Keratinocyte (primary cell): ENCODE measurements around the gene TARS3. TPM values are rescaled to one million over a fixed set of nuclear protein-coding genes. Genes with fewer than 3 reads are reported as not detected.

ENCODE experiments used
- DNase-seq: peaks from one replicate; pipeline ENCODE4 v3.0.0-alpha.2; 2011; ENCODE audit warnings: low read depth, missing footprints, low spot score
- FAIRE-seq: peaks from 2 replicates; lab custom pipeline; 2011; peaks lifted over from hg19 to GRCh38; lab: Jason Lieb, UNC
- H2AFZ ChIP-seq: 2 replicates; pipeline ENCODE4 v1.6.0; 2012; ENCODE audit warnings: low read length, control low read depth, inconsistent platforms; ENCODE audit not compliant: control insufficient read depth
- H3K27ac ChIP-seq: 2 replicates; pipeline ENCODE4 v1.5.1; 2011; ENCODE audit warnings: low read length; ENCODE audit not compliant: control insufficient read depth, insufficient read depth
- H3K27me3 ChIP-seq: 3 replicates; pipeline ENCODE4 v1.6.0; 2011; ENCODE audit warnings: low read length; ENCODE audit not compliant: control insufficient read depth, insufficient read depth; ENCODE audit errors: extremely low read depth
- H3K36me3 ChIP-seq, 2 experiments: 2 replicates in 1 of 2; 3 replicates in 1 of 2; pipeline ENCODE4 v1.5.1; 2011; ENCODE audit warnings: low read length in 2 of 2, mild to moderate bottlenecking in 1 of 2; ENCODE audit not compliant: control insufficient read depth in 2 of 2, insufficient read depth in 2 of 2; ENCODE audit errors: extremely low read depth in 1 of 2
- H3K4me1 ChIP-seq: 3 replicates; pipeline ENCODE4 v1.5.1; 2011; ENCODE audit warnings: low read length; ENCODE audit not compliant: control insufficient read depth, insufficient read depth; ENCODE audit errors: extremely low read depth
- H3K4me2 ChIP-seq: 3 replicates; pipeline ENCODE4 v1.6.0; 2011; ENCODE audit warnings: low read depth, low read length; ENCODE audit not compliant: control insufficient read depth, insufficient read depth; ENCODE audit errors: extremely low read depth
- H3K4me3 ChIP-seq, 3 experiments: fragments of 200-600 bp in 1 of 3; sonication (generic) in 1 of 3; 2 replicates in 2 of 3; 3 replicates in 1 of 3; pipeline ENCODE4 v1.5.1; 2011 to 2016; ENCODE audit warnings: low read length in 3 of 3, mild to moderate bottlenecking in 3 of 3, control low read depth in 2 of 3, inconsistent platforms in 1 of 3, low read depth in 1 of 3, mixed read lengths in 1 of 3, mixed run types in 1 of 3, moderate library complexity in 1 of 3; ENCODE audit not compliant: control insufficient read depth in 2 of 3, insufficient read depth in 2 of 3; ENCODE audit errors: extremely low read depth in 1 of 3
- H3K79me2 ChIP-seq: 2 replicates; pipeline ENCODE4 v1.6.0; 2012; ENCODE audit warnings: low read length; ENCODE audit not compliant: control insufficient read depth, insufficient read depth
- H3K9ac ChIP-seq: 3 replicates; pipeline ENCODE4 v1.6.0; 2011; ENCODE audit warnings: low read length; ENCODE audit not compliant: control insufficient read depth, insufficient read depth; ENCODE audit errors: extremely low read depth
- H3K9me1 ChIP-seq: 3 replicates; pipeline ENCODE4 v1.6.0; 2011; ENCODE audit warnings: low read length; ENCODE audit not compliant: control insufficient read depth, insufficient read depth; ENCODE audit errors: extremely low read depth
- H3K9me3 ChIP-seq: 2 replicates; pipeline ENCODE4 v1.5.1; 2012; ENCODE audit warnings: low read depth, low read length; ENCODE audit not compliant: control insufficient read depth
- H4K20me1 ChIP-seq: 3 replicates; pipeline ENCODE4 v1.6.0; 2011; ENCODE audit warnings: low read length; ENCODE audit not compliant: control insufficient read depth, insufficient read depth; ENCODE audit errors: extremely low read depth
- CTCF ChIP-seq, 3 experiments: IDR thresholded peaks in 1 of 3; conservative IDR thresholded peaks in 1 of 3; optimal IDR thresholded peaks in 1 of 3; 2 replicates in 2 of 3; 3 replicates in 1 of 3; pipeline versions ENCODE3 to v1.5.1; 2011; ENCODE audit warnings: low read length in 3 of 3, mild to moderate bottlenecking in 3 of 3, moderate library complexity in 2 of 3, control low read depth in 1 of 3, inconsistent platforms in 1 of 3; ENCODE audit not compliant: insufficient read depth in 2 of 3; ENCODE audit errors: extremely low read depth in 1 of 3
- EZH2 ChIP-seq: IDR thresholded peaks from one replicate; pipeline ENCODE4 v1.6.1; 2012; ENCODE audit warnings: inconsistent platforms, mild to moderate bottlenecking, low read length, moderate library complexity
- dilution Hi-C: fragments of 300-500 bp; cut with MboI; formaldehyde crosslinking; loops from one replicate; pipeline ENCODE4 v1.7.0; 2020; ENCODE audit warnings: low sequenced_read_pairs; ENCODE audit not compliant: extremely low pct_ligation_motif_present
- polyA plus RNA-seq, 5 experiments: library from polyadenylated mRNA; depleted of rRNA in 3 of 5; stranded (reverse) in 3 of 5; stranded (forward) in 1 of 5; unstranded in 1 of 5; fragments of >200 nt; gene quantifications; 1 replicate in 1 of 5; 2 replicates in 3 of 5; 3 replicates in 1 of 5; pipeline versions ENCODE4 v1.2.1 to v1.2.3, GENCODE V29; 2011 to 2012; ENCODE audit warnings: missing spikeins in 2 of 5, low read depth in 1 of 5, low replicate concordance in 1 of 5

TARS3 gene
- polyA plus RNA-seq, 1 donor (not counting 4 experiments of a cell fraction or from before 2014, with no cell fraction given) = 3.9 TPM

GRCh38 chr15:101609742-101610610 is 114.3 kb downstream of the TARS3 start:
- H3K4me1 ChIP-seq = peaks cover 4% of the 10 kb centered on the region
- no peak overlapping the region for H3K9ac ChIP-seq
- dilution Hi-C loops = no loop called here
- no peaks in the 10 kb centered on the region for H3K79me2 ChIP-seq
- H3K9me3 ChIP-seq = no peaks in the 10 kb centered on the region
- no peak overlapping the region for H3K27ac ChIP-seq
- no peaks in the 10 kb centered on the region for H3K9me1 ChIP-seq
- peaks cover 29% of the 10 kb centered on the region for H3K27me3 ChIP-seq
- DNase-seq (no peak), FAIRE-seq (no peak)
- no peaks in the 10 kb centered on the region for H4K20me1 ChIP-seq
- no peak for TF ChIP-seq EZH2
- TF ChIP-seq CTCF (optimal IDR thresholded peaks at IDR 0.05 in 1 of 3, IDR thresholded peaks at IDR 0.05 in 1 of 3, conservative IDR thresholded peaks at IDR 0.05 in 1 of 3; ENCODE audit: extremely low read depth in 1 of 3, insufficient read depth in 2 of 3, low read length in 3 of 3) = no peak
- H3K4me3 ChIP-seq = no peak overlapping the region
- no peaks in the 10 kb centered on the region for H3K36me3 ChIP-seq
- H2AFZ ChIP-seq = no peak overlapping the region
- H3K4me2 ChIP-seq = no peak overlapping the region

- Histone ChIP-seq H3K9me3 (no peaks in the 10 kb centered on the region), H3K79me2 (no peaks in the 10 kb centered on the region), H3K36me3 (no peaks in the 10 kb centered on the region), H3K9me1 (no peaks in the 10 kb centered on the region), H2AFZ (no peak overlapping the region), H3K9ac (no peak overlapping the region), H3K4me1 (no peaks in the 10 kb centered on the region), H3K27ac (no peak overlapping the region), H3K4me3 (no peak overlapping the region), H4K20me1 (no peaks in the 10 kb centered on the region), H3K4me2 (no peak overlapping the region), H3K27me3 (peaks cover 14% of the 10 kb centered on the region)
- no peak for DNase-seq
- dilution Hi-C loops = no loop called here
- TF ChIP-seq EZH2 (no peak), CTCF (optimal IDR thresholded peaks at IDR 0.05 in 1 of 3, IDR thresholded peaks at IDR 0.05 in 1 of 3, conservative IDR thresholded peaks at IDR 0.05 in 1 of 3; ENCODE audit: extremely low read depth in 1 of 3, insufficient read depth in 2 of 3, low read length in 3 of 3) (peak in 1 of 3 experiments; percentile 1)
- FAIRE-seq = no peak
Measured at GRCh38 chr15:101608201-101608600, 116.1 kb downstream of the TARS3 start.
